Endodermal cell (in vitro differentiated cells): ENCODE data around the gene MYLIP. TPM values are rescaled to one million over a fixed set of nuclear protein-coding genes. Genes with fewer than 3 reads are reported as not detected.

ENCODE experiments used
- DNase-seq: peaks from one replicate; pipeline ENCODE4 v3.0.0-alpha.2; 2017
- H3K27ac ChIP-seq: 2 replicates; pipeline ENCODE4 v1.5.1; 2013; ENCODE audit warnings: mild to moderate bottlenecking, low read depth, low read length, moderate library complexity
- H3K27me3 ChIP-seq: 2 replicates; pipeline ENCODE4 v1.6.1; 2013; ENCODE audit warnings: mild to moderate bottlenecking, low read length, moderate library complexity; ENCODE audit not compliant: insufficient read depth, control insufficient read depth, poor library complexity, severe bottlenecking
- H3K36me3 ChIP-seq: 2 replicates; pipeline ENCODE4 v1.7.0; 2013; ENCODE audit warnings: mild to moderate bottlenecking, low read length, moderate library complexity; ENCODE audit not compliant: control insufficient read depth, insufficient read depth
- H3K4me1 ChIP-seq: one replicate; pipeline ENCODE4 v1.7.0; 2013; ENCODE audit warnings: low read length; ENCODE audit not compliant: control insufficient read depth, insufficient read depth
- H3K4me3 ChIP-seq: 2 replicates; pipeline ENCODE4 v1.5.1; 2013; ENCODE audit warnings: mild to moderate bottlenecking, low read length, moderate library complexity
- H3K9ac ChIP-seq: 2 replicates; pipeline ENCODE4 v1.6.1; 2013; ENCODE audit warnings: mild to moderate bottlenecking, low read length, moderate library complexity; ENCODE audit not compliant: poor library complexity, severe bottlenecking; ENCODE audit errors: extremely low read depth
- H3K9me3 ChIP-seq: 2 replicates; pipeline ENCODE4 v1.6.1; 2013; ENCODE audit warnings: mild to moderate bottlenecking, low read length, moderate library complexity; ENCODE audit not compliant: control insufficient read depth
- H3K27ac Mint-ChIP-seq: 2 replicates; pipeline ENCODE4 v1.8.0; 2020; ENCODE audit warnings: mixed read lengths
- H3K27me3 Mint-ChIP-seq: 2 replicates; pipeline ENCODE4 v1.8.0; 2021; ENCODE audit warnings: mild to moderate bottlenecking, mixed read lengths; ENCODE audit not compliant: insufficient read depth
- H3K36me3 Mint-ChIP-seq: 2 replicates; pipeline ENCODE4 v1.8.0; 2020; ENCODE audit warnings: low read depth, mixed read lengths
- H3K4me1 Mint-ChIP-seq: 2 replicates; pipeline ENCODE4 v1.8.0; 2020; ENCODE audit warnings: mixed read lengths
- H3K4me3 Mint-ChIP-seq: 2 replicates; pipeline ENCODE4 v1.8.0; 2020; ENCODE audit warnings: mild to moderate bottlenecking, moderate library complexity, mixed read lengths
- H3K9me3 Mint-ChIP-seq: 2 replicates; pipeline ENCODE4 v1.8.0; 2020; ENCODE audit warnings: mild to moderate bottlenecking, mixed read lengths
- CTCF ChIP-seq: fragments of 200-600 bp; sonication (generic); conservative IDR thresholded peaks from 2 replicates; pipeline ENCODE4 v1.5.0; 2021; ENCODE audit warnings: antibody characterized with exemption, mild to moderate bottlenecking
- WGBS, 2 experiments: methylation state at CpG; one replicate each; pipeline versions ENCODE4 v1.1.5 to v1.1.7; 2013; ENCODE audit warnings: missing lambda C conversion rate in 2 of 2, mixed read lengths in 1 of 2; ENCODE audit not compliant: insufficient coverage in 1 of 2, insufficient read length in 1 of 2; 5-methylcytosine and 5-hydroxymethylcytosine counted together
- total RNA-seq, 2 donors: library from RNA; stranded (reverse); fragmentation: NEBNext Ultra II Directional in 1 of 2; extraction: Animal tissue kit (Norgen Biotek cat#: 25700) in 1 of 2; gene quantifications; 2 replicates in 1 of 2; 3 replicates in 1 of 2; pipeline ENCODE4 v1.2.1, GENCODE V29; 2021

MYLIP gene
- total RNA-seq, 2 donors from 2014 or later, result 25.8 to 30.2 TPM

DNA sequence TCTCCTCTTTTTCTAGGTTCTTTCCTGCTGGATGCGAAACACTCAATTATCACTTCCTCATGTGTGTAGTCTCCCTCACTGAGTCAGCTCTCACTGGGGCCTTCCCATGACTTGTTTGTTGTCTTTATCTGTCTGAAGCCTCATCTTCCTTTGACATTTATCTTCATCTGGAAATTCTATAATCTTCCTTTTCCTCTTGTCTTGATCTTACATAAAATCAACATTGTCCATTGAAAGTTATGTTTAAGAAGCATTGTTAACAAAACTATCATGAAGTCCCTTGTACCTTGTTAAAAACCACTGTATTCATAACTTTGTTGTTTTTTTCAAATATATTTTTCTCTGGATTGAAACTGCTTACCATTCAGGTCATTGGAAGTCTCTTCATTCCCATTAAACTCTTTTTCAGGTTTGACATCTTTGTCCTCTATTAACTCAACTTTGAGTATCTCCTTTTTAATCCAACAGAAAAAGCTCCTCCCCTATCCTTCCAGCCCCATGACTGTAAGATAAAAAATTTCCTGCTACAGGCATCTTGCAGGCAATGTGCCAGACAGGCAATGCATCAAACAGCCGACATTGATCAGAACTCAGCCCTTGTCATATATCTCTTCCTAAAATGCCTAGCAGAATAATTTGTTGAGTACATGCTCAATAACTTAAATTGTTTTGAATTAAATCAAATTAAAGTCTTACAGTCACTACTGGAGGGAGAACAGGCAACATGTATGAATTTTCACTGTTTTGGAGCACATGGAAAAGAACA lies 34.8 kb downstream of the MYLIP start:
- H3K4me3 Mint-ChIP-seq, result no peak overlapping the region
- no peak overlapping the region for H3K27ac Mint-ChIP-seq
- H3K4me3 ChIP-seq, result no peak overlapping the region
- no peak overlapping the region for H3K9ac ChIP-seq
- no peaks in the 10 kb centered on the region for H3K36me3 Mint-ChIP-seq
- no peaks in the 10 kb centered on the region for H3K36me3 ChIP-seq
- no peaks in the 10 kb centered on the region for H3K9me3 ChIP-seq
- H3K4me1 Mint-ChIP-seq, result peaks cover 53% of the 10 kb centered on the region
- no peak for TF ChIP-seq CTCF
- DNase-seq, result no peak
- no peaks in the 10 kb centered on the region for H3K27me3 ChIP-seq
- 79 to 92% methylated on average over 2 of the region's 2 CpGs for WGBS, 2 experiments
- H3K27ac ChIP-seq, result no peak overlapping the region
- peaks cover 3% of the 10 kb centered on the region for H3K27me3 Mint-ChIP-seq
- no peaks in the 10 kb centered on the region for H3K9me3 Mint-ChIP-seq
- H3K4me1 ChIP-seq, result peaks cover 9% of the 10 kb centered on the region

DNA sequence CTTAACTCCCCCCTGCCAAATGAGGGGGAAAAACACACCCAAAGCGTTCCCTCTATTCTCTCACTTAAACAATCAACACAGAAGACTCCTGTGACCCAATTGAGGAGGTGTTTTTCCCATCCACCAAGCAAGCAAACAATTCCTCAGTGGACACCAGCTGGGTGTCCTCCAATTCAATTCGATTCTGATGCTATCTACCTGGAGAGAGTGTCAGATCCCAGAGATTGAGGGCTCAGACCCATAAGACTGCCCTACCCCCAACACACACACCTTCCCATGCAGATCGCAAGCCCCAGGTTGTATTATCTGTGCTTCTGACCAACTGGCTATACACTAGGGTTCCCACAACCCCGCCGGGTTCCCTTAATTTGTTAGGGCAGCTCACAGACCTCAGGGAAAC lies 36.8 kb downstream of the MYLIP start:
- H3K9me3 ChIP-seq, result no peaks in the 10 kb centered on the region
- no peak overlapping the region for H3K9ac ChIP-seq
- Mint-ChIP-seq H3K27me3 (peaks cover 3% of the 10 kb centered on the region), H3K9me3 (no peaks in the 10 kb centered on the region), H3K27ac (peak overlapping the region; percentile 13), H3K36me3 (no peaks in the 10 kb centered on the region), H3K4me3 (peak overlapping the region; percentile 18), H3K4me1 (peaks cover 59% of the 10 kb centered on the region)
- TF ChIP-seq CTCF, result no peak
- no peaks in the 10 kb centered on the region for H3K27me3 ChIP-seq
- no peak overlapping the region for H3K27ac ChIP-seq
- no peaks in the 10 kb centered on the region for H3K36me3 ChIP-seq
- WGBS, 2 experiments, result 80 to 83% methylated on average over 2 to 5 of the region's 5 CpGs
- peak; percentile 64 for DNase-seq
- peaks cover 9% of the 10 kb centered on the region for H3K4me1 ChIP-seq
- no peak overlapping the region for H3K4me3 ChIP-seq

DNA sequence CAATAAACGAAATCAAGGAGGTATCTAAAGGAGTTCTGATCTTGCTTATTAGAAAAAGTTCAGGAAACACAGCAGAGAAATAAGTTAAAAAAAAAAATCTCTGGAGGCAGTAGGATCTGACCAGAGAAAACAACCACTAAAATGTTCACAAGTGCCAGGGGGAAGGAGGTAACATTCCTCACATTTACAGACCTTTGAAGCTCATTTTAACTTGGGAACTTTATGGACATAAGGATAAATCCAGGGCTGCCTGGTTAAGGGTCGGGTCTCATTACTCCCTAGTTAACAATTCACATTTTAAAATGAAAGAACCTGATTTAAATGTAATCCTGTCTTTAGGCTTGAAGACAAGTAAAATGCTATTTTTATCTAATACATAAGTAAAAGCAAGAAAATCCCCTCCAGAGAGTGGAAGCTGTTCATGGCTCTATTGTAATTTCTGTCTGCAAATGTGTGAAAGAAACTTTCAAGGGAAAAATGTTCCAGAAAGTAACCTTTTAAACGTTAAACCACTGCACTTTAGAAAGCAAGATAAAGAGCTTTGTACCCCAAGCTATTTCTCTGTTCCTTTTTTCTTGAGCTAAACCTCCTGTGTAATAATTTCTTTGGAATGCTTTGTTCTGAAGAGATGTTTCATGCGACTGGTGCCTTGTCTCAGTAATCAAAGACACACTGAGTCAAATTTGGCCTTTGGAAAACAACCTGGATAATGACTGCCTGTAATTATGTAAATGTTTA lies 38.2 kb downstream of the MYLIP start:
- Histone ChIP-seq H3K9me3 (no peaks in the 10 kb centered on the region), H3K4me1 (peaks cover 9% of the 10 kb centered on the region), H3K27ac (no peak overlapping the region), H3K36me3 (no peaks in the 10 kb centered on the region), H3K9ac (no peak overlapping the region), H3K4me3 (no peak overlapping the region), H3K27me3 (no peaks in the 10 kb centered on the region)
- H3K27ac Mint-ChIP-seq, result no peak overlapping the region
- H3K9me3 Mint-ChIP-seq, result no peaks in the 10 kb centered on the region
- WGBS, 2 experiments, result 63 to 69% methylated on average over 3 to 4 of the region's 4 CpGs
- TF ChIP-seq CTCF, result no peak
- no peak overlapping the region for H3K4me3 Mint-ChIP-seq
- H3K4me1 Mint-ChIP-seq, result peaks cover 70% of the 10 kb centered on the region
- DNase-seq, result no peak
- no peaks in the 10 kb centered on the region for H3K36me3 Mint-ChIP-seq
- no peaks in the 10 kb centered on the region for H3K27me3 Mint-ChIP-seq
